Measurements from ENCODE around the gene FIBP. TPM values are rescaled to one million over a fixed set of nuclear protein-coding genes. Genes with fewer than 3 reads are reported as not detected.

FIBP gene
- total and polyA plus RNA-seq, 2 of the 4 experiments (the other 2 are of a cell fraction), result 141 to 182 TPM

- no TSS peak for BruUV-seq (replicated peaks)
- ChIA-PET CTCF (interaction anchor here (2.0 kb wide), 1 partner anchor 10 kb away, joined by 7 read pairs; the partner anchor contains the start of gene MUS81), POLR2A (ENCODE audit: unreplicated experiment) (interaction anchor here (1.4 kb wide), 1 partner anchor 10 kb away, joined by 5 read pairs; no protein-coding TSS in a partner anchor)
- no peak overlapping the region for H3K56ac ChIP-seq (ENCODE audit: extremely low read depth, insufficient read depth, low read length)
- no peak overlapping the region for H2AK5ac ChIP-seq (ENCODE audit: low read depth, low read length)
- H3K9me3 ChIP-seq (ENCODE audit: control insufficient read depth, insufficient read depth, low read length), result no peaks in the 10 kb centered on the region
- peaks cover 14% of the 10 kb centered on the region for H3K4me1 ChIP-seq (ENCODE audit: control insufficient read depth, insufficient read depth, low read length)
- dilution Hi-C loops (cut with HindIII; ENCODE audit: low sequenced_read_pairs, unreplicated experiment) (no loop called here), in situ Hi-C loops (cut with MboI; ENCODE audit: low sequenced_read_pairs) (no loop called here), intact Hi-C loops (cut with micrococcal nuclease) (no loop called here)
- 0 out of 2 replicates have a peak overlapping the region, but pooled peaks have one; percentile 20 for H3K23ac ChIP-seq (ENCODE audit: low read depth, low read length)
- H3K14ac ChIP-seq (replicated peaks; ENCODE audit: low read depth, low read length), result no peak overlapping the region
- peaks cover 18 to 69% of the 10 kb centered on the region in 2 experiments for H3K79me1 ChIP-seq (ENCODE audit: low read depth in 1 of 2, low read length in 2 of 2)
- H4K91ac ChIP-seq (ENCODE audit: insufficient read depth, low read depth, low read length), result no peak overlapping the region
- no peak overlapping the region for H4K5ac ChIP-seq (ENCODE audit: low read depth, low read length)
- no peak overlapping the region for H3K4me2 ChIP-seq (ENCODE audit: low read depth, low read length)
- WGBS, 2 experiments (ENCODE audit: extremely low coverage in 2 of 2, insufficient read length in 1 of 2), result 83% methylated on average over 4 of the region's 24 CpGs; no CpG with 5 or more reads in 1 of the 2 experiments
- H3K4ac ChIP-seq (ENCODE audit: low read depth, low read length), result no peak overlapping the region
- no peak for DNase-seq
- 0 out of 2 replicates have a peak, but pooled peaks cover 5% of the 10 kb centered on the region for H3K9me1 ChIP-seq (ENCODE audit: insufficient read depth, low read length)
- no peak overlapping the region for H3K27ac ChIP-seq (ENCODE audit: insufficient read depth, low read length)
- H3K18ac ChIP-seq (ENCODE audit: low read depth, low read length), result no peak overlapping the region
- no peaks in the 10 kb centered on the region for H3K27me3 ChIP-seq (ENCODE audit: control insufficient read depth, insufficient read depth, low read length)
- H2BK120ac ChIP-seq (ENCODE audit: low read depth, low read length), result no peak overlapping the region
- peaks cover 47% of the 10 kb centered on the region for H4K20me1 ChIP-seq (ENCODE audit: insufficient read depth, low read length)
- no peak overlapping the region for H2BK20ac ChIP-seq (ENCODE audit: low read depth, low read length)
- H4K8ac ChIP-seq (ENCODE audit: low read depth in 2 of 2, low read length in 2 of 2), result no peak overlapping the region
- ATAC-seq (ENCODE audit: low read depth), result no peak
- no peak overlapping the region for H2AK9ac ChIP-seq (replicated peaks; ENCODE audit: low read depth, low read length, poor library complexity)
- no peak overlapping the region for H3K9ac ChIP-seq (ENCODE audit: low read depth, low read length)
- no peak overlapping the region for H2BK15ac ChIP-seq (ENCODE audit: low read depth, low read length)
- no peak overlapping the region for H2BK5ac ChIP-seq (ENCODE audit: low read depth, low read length, poor library complexity, severe bottlenecking)
- H3K36me3 ChIP-seq (ENCODE audit: control insufficient read depth, insufficient read depth, low read length), result peaks cover 61% of the 10 kb centered on the region
- TF ChIP-seq NFE2L2 (IDR thresholded peaks at IDR 0.05; ENCODE audit: low read depth, low read length) (no peak), POLR2A (IDR thresholded peaks at IDR 0.05; ENCODE audit: low read depth, low read length) (0 out of 2 replicates have a peak, but pooled peaks have one; percentile 10), FOS (IDR thresholded peaks at IDR 0.05; ENCODE audit: low read depth, low read length) (no peak)
- no peak overlapping the region for H2AFZ ChIP-seq (replicated peaks; ENCODE audit: low read length, poor library complexity)
- no peak overlapping the region for H3K4me3 ChIP-seq (ENCODE audit: insufficient read depth, low read depth, low read length)
Measured at GRCh38 chr11:65869643-65870306, 18.5 kb downstream of the FIBP start.
